HG02981 (cell line): ENCODE data around the gene CIT.

Experiments
- ATAC-seq: cut with Tn5 transposase; IDR thresholded peaks from one replicate; pipeline ENCODE4 v1.9.1; 2021; ENCODE audit warnings: mild to moderate bottlenecking, moderate library complexity; ENCODE audit not compliant: unreplicated experiment

The CIT gene

DNA sequence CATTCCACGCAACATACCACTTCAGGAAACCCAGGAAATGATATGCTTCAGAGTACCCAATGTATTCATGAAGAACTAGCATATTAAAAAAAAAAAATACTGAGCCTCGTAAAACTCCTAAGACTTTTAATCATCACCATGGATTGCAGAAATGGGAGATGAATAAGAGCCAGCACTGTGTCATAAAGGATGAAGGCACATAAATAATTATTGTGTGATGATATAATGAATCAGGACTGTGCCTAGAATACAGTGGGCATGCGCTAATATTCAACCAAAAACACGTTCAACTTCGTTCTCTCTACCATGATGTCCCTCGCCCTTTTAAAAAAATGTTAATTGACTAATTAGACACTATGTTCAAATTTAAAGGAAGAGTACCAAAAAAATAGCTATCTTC lies 68.7 kb downstream of the CIT start:
- ATAC-seq: no peak

DNA sequence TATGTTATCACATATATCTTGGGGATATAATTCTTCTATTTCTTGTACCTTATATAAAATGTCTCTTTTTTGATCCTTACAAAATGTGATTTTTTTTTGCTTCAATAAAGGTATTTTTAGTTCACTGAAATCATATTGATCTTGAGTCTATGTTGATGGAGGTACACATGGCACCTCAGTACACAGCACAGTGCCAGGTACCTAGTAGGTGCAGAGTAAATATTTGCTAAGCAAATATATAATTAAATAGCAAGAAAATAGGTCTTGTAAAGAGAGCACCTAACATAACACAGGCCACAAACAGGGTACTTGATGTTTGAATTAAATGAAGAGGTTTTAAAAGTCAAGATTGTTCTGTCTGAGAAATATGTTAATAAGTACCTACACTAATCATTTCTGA lies 69.7 kb downstream of the CIT start:
- ATAC-seq: no peak

DNA sequence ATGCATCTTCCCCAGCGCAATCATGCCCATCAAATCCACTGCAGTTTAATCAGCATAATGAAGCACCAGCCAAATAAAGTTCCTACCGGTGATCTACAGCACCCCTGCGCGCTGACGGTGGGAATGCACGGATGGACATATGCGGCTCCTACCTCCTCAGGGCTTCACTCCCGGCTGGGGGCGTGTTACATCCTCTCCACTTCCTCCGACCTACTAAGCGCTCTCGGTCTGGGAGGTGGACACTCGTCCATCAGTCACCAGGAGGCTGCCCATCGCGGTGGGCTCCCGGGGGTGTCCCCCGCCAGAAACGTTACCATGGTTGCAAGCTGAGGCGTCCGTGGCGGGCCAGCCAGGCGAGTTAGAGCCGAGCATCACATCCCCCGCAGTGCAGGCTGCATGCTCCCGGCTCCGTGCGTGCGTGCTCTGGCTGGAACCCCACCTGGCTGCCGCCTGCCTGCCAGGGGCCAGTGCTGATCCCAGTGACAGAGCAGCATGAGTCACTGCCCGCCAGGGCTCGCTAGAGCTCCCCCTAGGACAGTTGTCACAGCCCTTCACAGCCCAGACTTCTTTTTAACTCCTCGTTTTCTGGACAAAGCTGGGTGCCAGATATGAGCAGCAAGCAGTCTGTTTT lies 73.0 kb downstream of the CIT start:
- no peak for ATAC-seq

DNA sequence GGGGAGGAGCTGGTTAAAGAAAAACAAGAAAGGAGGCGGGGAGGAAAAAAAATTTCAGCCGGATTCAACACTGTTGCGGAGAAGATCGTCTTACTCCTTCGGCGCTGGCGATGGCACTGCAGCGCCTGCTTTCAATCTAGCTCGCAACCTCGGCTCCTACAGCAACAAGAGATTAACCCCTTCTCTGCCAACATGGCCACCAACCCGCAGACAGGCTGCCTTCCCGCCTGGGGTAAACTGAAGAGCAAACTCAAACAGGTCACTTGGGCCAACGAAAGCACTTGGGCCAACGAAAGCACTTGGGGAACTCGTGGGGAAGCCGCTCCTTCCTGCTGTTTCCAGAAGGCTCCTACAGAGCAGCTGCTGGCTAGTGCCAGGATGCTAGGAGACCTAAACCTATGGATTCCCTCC lies 73.7 kb downstream of the CIT start:
- no peak for ATAC-seq

GRCh38 chr12:119802472-119802871 lies 74.6 kb downstream of the CIT start:
- no peak for ATAC-seq

DNA sequence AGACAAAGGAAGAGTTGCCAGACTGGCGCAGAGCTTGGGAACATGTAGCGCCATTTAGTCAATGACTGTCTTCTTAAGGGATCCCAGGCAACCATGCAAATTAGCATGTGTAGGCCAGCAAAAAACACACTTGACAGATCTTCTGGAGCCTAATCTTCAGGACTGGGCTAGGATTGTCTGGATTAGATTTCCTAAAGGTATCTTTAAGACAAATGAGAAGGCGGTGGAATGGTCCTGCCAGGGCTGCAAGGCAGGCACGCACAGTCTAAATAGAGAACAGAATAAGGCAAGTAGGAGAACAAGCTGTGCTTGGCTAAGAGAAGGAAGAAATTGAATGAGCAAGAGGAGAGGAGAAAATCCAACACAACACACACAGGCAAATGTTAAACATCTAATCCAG lies 80.0 kb downstream of the CIT start:
- no peak for ATAC-seq

DNA sequence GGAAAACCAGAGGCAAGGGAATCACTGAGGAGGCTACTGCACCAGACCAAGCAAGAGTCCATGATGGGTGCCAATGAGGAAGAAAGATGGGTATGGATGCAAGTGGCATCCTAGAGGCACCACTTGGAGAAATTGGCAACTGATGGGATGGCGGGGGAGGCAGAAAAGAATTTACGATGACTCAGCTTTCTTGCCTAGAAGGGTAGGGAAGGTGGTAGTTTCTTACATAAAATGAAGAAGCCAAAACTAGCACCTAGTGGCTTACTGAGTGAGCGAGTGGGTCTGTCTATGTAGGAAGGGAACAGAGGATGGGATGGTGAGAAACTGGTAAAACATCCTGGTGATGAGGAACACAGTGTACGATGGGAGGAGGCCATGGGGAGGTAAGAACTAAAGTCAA lies 80.8 kb downstream of the CIT start:
- ATAC-seq: no peak

DNA sequence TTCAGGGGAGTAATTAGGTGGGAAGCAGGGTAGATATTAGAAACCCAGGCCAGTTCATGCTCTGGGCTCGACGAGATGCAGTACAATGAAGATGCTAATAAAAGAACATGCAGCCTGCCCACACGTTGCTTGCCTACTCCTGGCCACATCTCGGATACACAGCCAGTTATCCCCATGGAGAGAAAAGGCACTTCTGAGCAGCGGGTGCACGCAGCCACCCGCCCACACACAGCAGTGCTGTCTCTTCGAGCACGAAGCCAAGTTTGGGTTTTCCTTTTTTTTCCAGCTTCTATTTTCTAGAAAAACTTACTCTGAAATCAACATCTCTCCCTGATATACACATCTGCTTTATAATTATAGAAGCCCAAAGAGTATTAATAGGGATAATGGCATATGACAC lies 85.7 kb downstream of the CIT start:
- ATAC-seq: no peak

DNA sequence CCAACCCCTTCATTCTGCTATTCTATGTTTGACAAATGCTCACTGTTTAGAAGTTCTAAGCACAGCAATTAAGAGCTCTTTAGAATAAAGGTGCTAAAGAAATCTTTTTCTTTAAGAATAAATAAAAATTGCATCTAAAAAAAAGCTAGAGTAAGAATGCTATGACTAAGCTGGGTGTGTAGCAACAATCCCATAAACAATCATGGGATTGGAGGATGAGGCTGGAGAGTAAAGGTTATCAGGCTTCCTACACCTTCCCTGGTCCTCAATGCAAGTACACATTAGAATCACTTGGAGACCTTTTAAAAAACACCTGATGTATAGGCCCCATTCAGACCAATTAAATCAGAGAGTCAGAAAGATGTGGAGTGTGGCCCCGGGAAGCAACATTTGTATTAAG lies 88.3 kb downstream of the CIT start:
- ATAC-seq: no peak

DNA sequence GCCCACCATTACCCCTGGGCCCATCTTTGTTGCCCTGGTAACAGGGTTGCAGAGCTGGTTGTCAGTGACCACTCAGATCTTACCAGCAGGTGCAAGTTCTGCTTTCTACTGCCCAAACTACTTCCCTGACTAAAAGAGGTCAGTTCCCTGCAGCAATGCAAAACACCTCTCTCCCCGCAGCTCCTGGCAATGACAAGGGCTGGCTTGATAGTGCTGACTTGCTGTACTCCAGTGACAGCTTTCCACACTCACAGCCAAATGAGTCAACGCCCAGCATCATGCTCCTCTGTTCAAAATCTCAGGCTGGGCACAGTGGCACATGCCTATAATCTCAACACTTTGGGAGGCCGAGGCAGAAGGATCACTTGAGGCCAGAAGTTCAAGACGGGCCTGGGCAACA lies 90.6 kb downstream of the CIT start:
- no peak for ATAC-seq

GRCh38 chr12:119784673-119785072 lies 92.4 kb downstream of the CIT start:
- no peak for ATAC-seq

GRCh38 chr12:119783787-119784186 lies 93.3 kb downstream of the CIT start:
- no peak for ATAC-seq

- no peak for ATAC-seq
Measured at GRCh38 chr12:119781804-119782203, 95.3 kb downstream of the CIT start.

DNA sequence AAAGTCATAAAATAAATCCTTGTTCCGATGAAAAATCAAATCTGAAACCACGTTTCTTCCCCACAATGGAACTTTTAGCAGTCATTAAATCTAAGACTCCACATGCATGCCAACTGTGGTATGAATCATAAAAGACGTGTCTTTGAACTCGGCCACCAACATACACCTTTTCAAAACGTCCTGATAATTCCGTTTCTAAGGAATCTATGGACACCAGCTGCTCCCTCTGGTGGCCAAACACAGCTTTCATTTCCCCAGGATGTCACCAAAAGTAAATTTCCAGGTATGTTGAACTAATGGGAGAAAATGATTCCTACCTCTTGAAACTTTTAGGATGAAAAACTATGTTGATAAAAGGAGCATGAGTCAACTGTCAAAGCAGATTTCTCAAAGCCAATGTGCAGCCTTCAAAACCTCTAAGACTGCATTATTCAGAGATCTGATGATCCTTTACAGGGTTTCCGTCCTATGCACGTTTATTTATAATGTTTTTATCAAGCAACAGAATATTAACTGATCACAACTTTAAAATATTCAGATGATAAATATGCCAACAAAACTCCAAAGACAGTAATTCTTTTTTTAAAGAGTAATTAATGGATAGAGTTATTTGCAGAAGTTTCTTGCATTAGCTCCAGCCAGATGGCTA lies 96.2 kb downstream of the CIT start:
- no peak for ATAC-seq

DNA sequence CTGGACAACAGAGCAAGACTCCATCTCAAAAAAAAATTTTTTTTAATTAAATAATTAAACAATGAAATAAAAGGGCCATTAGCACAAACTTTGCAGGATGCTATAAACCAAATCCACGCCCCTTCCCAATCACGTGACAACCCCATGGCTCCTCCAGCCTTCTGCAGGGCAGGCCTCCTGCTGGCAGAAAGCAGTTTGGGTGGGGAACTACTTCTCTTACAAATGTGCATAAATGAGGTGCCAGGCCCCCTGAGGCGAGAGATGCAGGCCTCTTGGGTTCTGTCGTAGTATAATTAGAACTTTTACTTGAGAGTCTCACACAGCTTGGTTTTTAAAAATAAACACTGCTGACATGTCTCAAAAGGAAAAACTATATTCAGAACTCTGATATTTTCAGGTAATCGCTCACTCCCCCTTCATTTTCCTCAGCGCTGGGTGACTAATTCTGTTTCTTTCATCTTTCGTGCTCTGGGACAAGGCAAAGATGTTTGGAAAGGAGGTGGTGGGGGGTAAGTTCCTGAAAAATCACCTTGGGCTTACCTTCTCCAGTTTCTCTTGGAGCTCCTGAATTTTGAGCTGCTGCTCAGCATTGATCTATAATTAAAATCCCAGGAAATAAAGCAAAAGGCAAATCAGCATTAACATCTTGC lies 101.7 kb downstream of the CIT start:
- ATAC-seq: no peak

DNA sequence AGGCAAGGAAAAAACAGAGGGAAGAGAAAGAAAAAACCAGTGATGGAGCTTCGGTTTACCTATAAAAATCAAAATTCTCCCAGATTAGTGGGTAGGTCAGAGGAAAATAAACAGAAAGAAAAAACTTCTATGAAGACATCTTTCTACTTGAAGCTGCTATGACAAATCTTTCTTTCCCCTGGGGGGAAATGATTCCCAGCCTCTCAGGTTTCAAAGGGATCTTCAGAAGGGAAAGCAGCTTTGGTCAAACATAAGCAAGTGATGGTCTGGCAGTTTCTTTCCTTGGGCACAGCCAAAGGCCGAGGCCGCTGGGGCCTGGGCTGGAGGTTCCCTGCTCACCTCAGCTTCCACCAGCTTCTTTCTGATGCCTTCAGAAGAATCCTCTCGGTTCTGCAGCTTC lies 104.7 kb downstream of the CIT start:
- ATAC-seq: no peak

GRCh38 chr12:119770146-119770545 lies 107.0 kb downstream of the CIT start:
- no peak for ATAC-seq

GRCh38 chr12:119762619-119763018 lies 114.5 kb downstream of the CIT start:
- no peak for ATAC-seq

GRCh38 chr12:119758722-119759121 lies 118.4 kb downstream of the CIT start:
- no peak for ATAC-seq

- no peak for ATAC-seq
Measured at GRCh38 chr12:119758234-119758633, 118.9 kb downstream of the CIT start.

- ATAC-seq: no peak
Measured at GRCh38 chr12:119751961-119752360, 125.2 kb downstream of the CIT start.

GRCh38 chr12:119749666-119750065 lies 127.5 kb downstream of the CIT start:
- no peak for ATAC-seq

DNA sequence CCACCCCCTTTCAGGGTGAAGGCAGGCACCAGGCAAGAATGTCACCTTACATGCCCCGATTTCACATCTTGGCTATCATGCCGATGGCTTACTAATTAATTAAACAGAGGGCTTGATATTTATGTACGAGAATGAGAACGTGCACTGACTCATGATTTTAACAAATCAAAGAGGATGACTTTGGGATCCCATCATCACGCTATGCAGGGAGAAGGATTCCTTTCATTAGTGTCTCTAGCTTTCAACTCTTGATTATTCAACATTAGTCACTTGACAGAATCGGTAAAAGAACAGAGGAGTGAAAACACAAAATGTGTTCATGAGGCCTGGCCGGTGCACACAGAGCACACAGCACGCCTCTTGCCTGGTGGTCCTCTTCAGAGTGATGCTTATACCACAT lies 128.6 kb downstream of the CIT start:
- ATAC-seq: no peak
